ENCODE measurements around the gene GRM7.

GRCh38 chr3:7306901-7307300 is 446.0 kb downstream of the GRM7 start:
- TF ChIP-seq MEF2A (IDR thresholded peaks at IDR 0.05; ENCODE audit: control insufficient read depth, low read depth, low read length), result no peak
- TF ChIP-seq, protein P1, sequence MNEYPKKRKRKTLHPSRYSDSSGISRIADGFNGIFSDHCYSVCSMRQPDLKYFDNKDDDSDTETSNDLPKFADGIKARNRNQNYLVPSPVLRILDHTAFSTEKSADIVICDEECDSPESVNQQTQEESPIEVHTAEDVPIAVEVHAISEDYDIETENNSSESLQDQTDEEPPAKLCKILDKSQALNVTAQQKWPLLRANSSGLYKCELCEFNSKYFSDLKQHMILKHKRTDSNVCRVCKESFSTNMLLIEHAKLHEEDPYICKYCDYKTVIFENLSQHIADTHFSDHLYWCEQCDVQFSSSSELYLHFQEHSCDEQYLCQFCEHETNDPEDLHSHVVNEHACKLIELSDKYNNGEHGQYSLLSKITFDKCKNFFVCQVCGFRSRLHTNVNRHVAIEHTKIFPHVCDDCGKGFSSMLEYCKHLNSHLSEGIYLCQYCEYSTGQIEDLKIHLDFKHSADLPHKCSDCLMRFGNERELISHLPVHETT (CRISPR knock-in tag; conservative IDR thresholded peaks at IDR 0.05 in 1 of 2, IDR thresholded peaks at IDR 0.05 in 1 of 2), result no peak
- TF ChIP-seq, protein P2, sequence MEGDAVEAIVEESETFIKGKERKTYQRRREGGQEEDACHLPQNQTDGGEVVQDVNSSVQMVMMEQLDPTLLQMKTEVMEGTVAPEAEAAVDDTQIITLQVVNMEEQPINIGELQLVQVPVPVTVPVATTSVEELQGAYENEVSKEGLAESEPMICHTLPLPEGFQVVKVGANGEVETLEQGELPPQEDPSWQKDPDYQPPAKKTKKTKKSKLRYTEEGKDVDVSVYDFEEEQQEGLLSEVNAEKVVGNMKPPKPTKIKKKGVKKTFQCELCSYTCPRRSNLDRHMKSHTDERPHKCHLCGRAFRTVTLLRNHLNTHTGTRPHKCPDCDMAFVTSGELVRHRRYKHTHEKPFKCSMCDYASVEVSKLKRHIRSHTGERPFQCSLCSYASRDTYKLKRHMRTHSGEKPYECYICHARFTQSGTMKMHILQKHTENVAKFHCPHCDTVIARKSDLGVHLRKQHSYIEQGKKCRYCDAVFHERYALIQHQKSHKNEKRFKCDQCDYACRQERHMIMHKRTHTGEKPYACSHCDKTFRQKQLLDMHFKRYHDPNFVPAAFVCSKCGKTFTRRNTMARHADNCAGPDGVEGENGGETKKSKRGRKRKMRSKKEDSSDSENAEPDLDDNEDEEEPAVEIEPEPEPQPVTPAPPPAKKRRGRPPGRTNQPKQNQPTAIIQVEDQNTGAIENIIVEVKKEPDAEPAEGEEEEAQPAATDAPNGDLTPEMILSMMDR (IDR thresholded peaks at IDR 0.05 in 2 of 3, conservative IDR thresholded peaks at IDR 0.05 in 1 of 3; ENCODE audit: insufficient read depth in 2 of 3, low read depth in 1 of 3, low read length in 3 of 3), result no peak
- no peak for TF ChIP-seq SPI1 (IDR thresholded peaks at IDR 0.05; ENCODE audit: borderline replicate concordance, low read depth, low read length)
- no peak for TF ChIP-seq FOXK2 (conservative IDR thresholded peaks at IDR 0.05 in 1 of 2, IDR thresholded peaks at IDR 0.05 in 1 of 2; ENCODE audit: low read depth in 2 of 2)
- no peak for TF ChIP-seq SOX6 (IDR thresholded peaks at IDR 0.05)
- TF ChIP-seq ZNF3 (CRISPR knock-in tag; IDR thresholded peaks at IDR 0.05), result no peak
- TF ChIP-seq ZNF79 (CRISPR knock-in tag; IDR thresholded peaks at IDR 0.05; ENCODE audit: low read depth), result no peak
- TF ChIP-seq HIVEP1 (CRISPR knock-in tag; IDR thresholded peaks at IDR 0.05), result no peak
- no peak for TF ChIP-seq CREM (IDR thresholded peaks at IDR 0.05; ENCODE audit: low read depth)
- TF ChIP-seq, protein P3, sequence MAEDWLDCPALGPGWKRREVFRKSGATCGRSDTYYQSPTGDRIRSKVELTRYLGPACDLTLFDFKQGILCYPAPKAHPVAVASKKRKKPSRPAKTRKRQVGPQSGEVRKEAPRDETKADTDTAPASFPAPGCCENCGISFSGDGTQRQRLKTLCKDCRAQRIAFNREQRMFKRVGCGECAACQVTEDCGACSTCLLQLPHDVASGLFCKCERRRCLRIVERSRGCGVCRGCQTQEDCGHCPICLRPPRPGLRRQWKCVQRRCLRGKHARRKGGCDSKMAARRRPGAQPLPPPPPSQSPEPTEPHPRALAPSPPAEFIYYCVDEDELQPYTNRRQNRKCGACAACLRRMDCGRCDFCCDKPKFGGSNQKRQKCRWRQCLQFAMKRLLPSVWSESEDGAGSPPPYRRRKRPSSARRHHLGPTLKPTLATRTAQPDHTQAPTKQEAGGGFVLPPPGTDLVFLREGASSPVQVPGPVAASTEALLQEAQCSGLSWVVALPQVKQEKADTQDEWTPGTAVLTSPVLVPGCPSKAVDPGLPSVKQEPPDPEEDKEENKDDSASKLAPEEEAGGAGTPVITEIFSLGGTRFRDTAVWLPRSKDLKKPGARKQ (CRISPR knock-in tag; IDR thresholded peaks at IDR 0.05), result no peak
- no peak for TF ChIP-seq YY1 (IDR thresholded peaks at IDR 0.05; ENCODE audit: borderline replicate concordance in 1 of 3, control insufficient read depth in 1 of 3, extremely low read depth in 1 of 3, insufficient read depth in 3 of 3, insufficient read length in 1 of 3, insufficient replicate concordance in 2 of 3, low read depth in 1 of 3, low read length in 2 of 3)
- TF ChIP-seq ZNF140 (CRISPR knock-in tag; IDR thresholded peaks at IDR 0.05), result no peak

All from K562 (cell line).